Stimulated activated CD8-positive, alpha-beta memory T cell treated with anti-CD3 and anti-CD28 coated beads, Interleukin-15, amount 100 ng/mL, for 24 hours (primary cell): ENCODE results near the gene ASAP2.

Source experiments
- DNase-seq: peaks from one replicate; pipeline ENCODE4 v3.0.0-alpha.2; 2020; ENCODE audit warnings: low read depth

ASAP2 gene

GRCh38 chr2:9184361-9184760, 22.3 kb upstream of the ASAP2 start:
- no peak for DNase-seq

- no peak for DNase-seq
These were observed 18.9 kb upstream of the ASAP2 start for GRCh38 chr2:9187620-9188214.

- no peak for DNase-seq
These were observed 17.8 kb upstream of the ASAP2 start for GRCh38 chr2:9188823-9189222.

- DNase-seq = no peak
These were observed 16.7 kb upstream of the ASAP2 start for GRCh38 chr2:9189901-9190300.

GRCh38 chr2:9191041-9191481, 15.6 kb upstream of the ASAP2 start:
- no peak for DNase-seq

GRCh38 chr2:9192712-9193111, 13.9 kb upstream of the ASAP2 start:
- no peak for DNase-seq

- no peak for DNase-seq
These were observed 12.3 kb upstream of the ASAP2 start for GRCh38 chr2:9194352-9194751.

GRCh38 chr2:9196637-9197036, 10.0 kb upstream of the ASAP2 start:
- no peak for DNase-seq

GRCh38 chr2:9197916-9198315, 8.7 kb upstream of the ASAP2 start:
- DNase-seq = no peak

GRCh38 chr2:9199716-9200632, 6.6 kb upstream of the ASAP2 start:
- no peak for DNase-seq

- no peak for DNase-seq
These were observed 6.0 kb upstream of the ASAP2 start for GRCh38 chr2:9200633-9201015.

GRCh38 chr2:9201185-9201891, 5.3 kb upstream of the ASAP2 start:
- no peak for DNase-seq

- DNase-seq = no peak
These were observed 3.6 kb upstream of the ASAP2 start for GRCh38 chr2:9203006-9203405.

GRCh38 chr2:9203876-9204275, 2.7 kb upstream of the ASAP2 start:
- DNase-seq = no peak

- no peak for DNase-seq
These were observed 1.7 kb upstream of the ASAP2 start for GRCh38 chr2:9204939-9205338.

GRCh38 chr2:9205486-9205885, 1.1 kb upstream of the ASAP2 start:
- no peak for DNase-seq

GRCh38 chr2:9206991-9207640, 504 bp downstream of the ASAP2 start:
- DNase-seq = no peak

GRCh38 chr2:9207641-9208311, 1.2 kb downstream of the ASAP2 start:
- no peak for DNase-seq

GRCh38 chr2:9208875-9209274, 2.3 kb downstream of the ASAP2 start:
- no peak for DNase-seq

- no peak for DNase-seq
These were observed 3.4 kb downstream of the ASAP2 start for GRCh38 chr2:9210030-9210429.

GRCh38 chr2:9211496-9211895, 4.9 kb downstream of the ASAP2 start:
- no peak for DNase-seq
